ACC112 (cell line): ENCODE measurements around the gene PSMG2.
"Not testable (repeated sequence)": the region's sequence is repeated elsewhere in the genome, so short reads cannot be mapped to it uniquely, and the experiment has no call there.

Source experiments
- H2AFZ ChIP-seq: fragments of 200-600 bp; sonication (generic); one replicate; pipeline ENCODE4 v1.6.0; 2017; ENCODE audit warnings: antibody characterized with exemption, low read length; ENCODE audit not compliant: unreplicated experiment
- H3K27ac ChIP-seq: fragments of 200-600 bp; sonication (generic); 2 replicates; pipeline ENCODE4 v1.5.1; 2014; ENCODE audit warnings: low read depth, mild to moderate bottlenecking, antibody characterized with exemption, low read length, moderate library complexity
- H3K27me3 ChIP-seq: fragments of 200-600 bp; sonication (generic); 2 replicates; pipeline ENCODE4 v1.6.1; 2014; ENCODE audit warnings: mild to moderate bottlenecking, antibody characterized with exemption, low read length, moderate library complexity, mixed read lengths; ENCODE audit not compliant: insufficient read depth
- H3K36me3 ChIP-seq: fragments of 200-600 bp; sonication (generic); 2 replicates; pipeline ENCODE4 v1.6.1; 2016; ENCODE audit warnings: mild to moderate bottlenecking, antibody characterized with exemption, low read length, moderate library complexity, mixed read lengths; ENCODE audit not compliant: insufficient read depth
- H3K4me1 ChIP-seq: fragments of 200-600 bp; sonication (generic); one replicate; pipeline ENCODE4 v1.6.1; 2016; ENCODE audit warnings: low read length, mixed read lengths; ENCODE audit not compliant: insufficient read depth, unreplicated experiment, control insufficient read depth
- H3K4me3 ChIP-seq: fragments of 200-600 bp; sonication (generic); 2 replicates; pipeline ENCODE4 v1.5.1; 2014; ENCODE audit warnings: mild to moderate bottlenecking, low read depth, low read length
- H3K79me2 ChIP-seq: fragments of 200-600 bp; sonication (generic); one replicate; pipeline ENCODE4 v1.6.0; 2016; ENCODE audit warnings: low read length; ENCODE audit not compliant: control insufficient read depth, unreplicated experiment, insufficient read depth

The PSMG2 gene

GRCh38 chr18:12750076-12750714 is 47.4 kb downstream of the PSMG2 start:
- H3K36me3 ChIP-seq: no peaks in the 10 kb centered on the region
- H3K4me1 ChIP-seq: peaks cover 27% of the 10 kb centered on the region
- H3K27me3 ChIP-seq: no peaks in the 10 kb centered on the region
- no peak overlapping the region for H3K27ac ChIP-seq
- no peaks in the 10 kb centered on the region for H3K79me2 ChIP-seq
- H2AFZ ChIP-seq: no peak overlapping the region
- H3K4me3 ChIP-seq: no peak overlapping the region

GRCh38 chr18:12750715-12751502 is 48.1 kb downstream of the PSMG2 start:
- H3K4me1 ChIP-seq: peaks cover 27% of the 10 kb centered on the region
- no peak overlapping the region for H3K4me3 ChIP-seq
- no peaks in the 10 kb centered on the region for H3K79me2 ChIP-seq
- no peaks in the 10 kb centered on the region for H3K27me3 ChIP-seq
- H2AFZ ChIP-seq: no peak overlapping the region
- H3K36me3 ChIP-seq: no peaks in the 10 kb centered on the region
- no peak overlapping the region for H3K27ac ChIP-seq

- no peaks in the 10 kb centered on the region for H3K27me3 ChIP-seq
- peaks cover 27% of the 10 kb centered on the region for H3K4me1 ChIP-seq
- no peaks in the 10 kb centered on the region for H3K36me3 ChIP-seq
- no peak overlapping the region for H2AFZ ChIP-seq
- H3K27ac ChIP-seq: no peak overlapping the region
- H3K79me2 ChIP-seq: no peaks in the 10 kb centered on the region
- no peak overlapping the region for H3K4me3 ChIP-seq
These were observed 48.7 kb downstream of the PSMG2 start for GRCh38 chr18:12751503-12751884.

GRCh38 chr18:12751891-12752290 is 49.0 kb downstream of the PSMG2 start:
- Histone ChIP-seq H3K27me3 (no peaks in the 10 kb centered on the region), H3K4me1 (peaks cover 27% of the 10 kb centered on the region), H3K27ac (no peak overlapping the region)

GRCh38 chr18:12754511-12754910 is 51.7 kb downstream of the PSMG2 start:
- H2AFZ ChIP-seq: no peak overlapping the region
- H3K79me2 ChIP-seq: no peaks in the 10 kb centered on the region
- no peaks in the 10 kb centered on the region for H3K27me3 ChIP-seq
- no peaks in the 10 kb centered on the region for H3K36me3 ChIP-seq
- H3K4me1 ChIP-seq: peaks cover 11% of the 10 kb centered on the region
- no peak overlapping the region for H3K4me3 ChIP-seq
- H3K27ac ChIP-seq: no peak overlapping the region

More at GRCh38 chr18:12751891-12752290, 49.0 kb downstream of the PSMG2 start:
- H2AFZ ChIP-seq: no peak overlapping the region
- H3K79me2 ChIP-seq: no peaks in the 10 kb centered on the region
- no peak overlapping the region for H3K4me3 ChIP-seq
- H3K36me3 ChIP-seq: no peaks in the 10 kb centered on the region

- H2AFZ ChIP-seq, H3K36me3 ChIP-seq, H3K27me3 ChIP-seq, H3K4me1 ChIP-seq, H3K79me2 ChIP-seq, H3K4me3 ChIP-seq, H3K27ac ChIP-seq: not testable (repeated sequence)
These were observed 52.8 kb downstream of the PSMG2 start for GRCh38 chr18:12755606-12756005.

- not testable (repeated sequence) for H2AFZ ChIP-seq, H3K79me2 ChIP-seq, H3K27ac ChIP-seq, H3K4me3 ChIP-seq, H3K27me3 ChIP-seq, H3K36me3 ChIP-seq, H3K4me1 ChIP-seq
These were observed 53.9 kb downstream of the PSMG2 start for GRCh38 chr18:12756619-12757239.

GRCh38 chr18:12758566-12758965 is 55.7 kb downstream of the PSMG2 start:
- H2AFZ ChIP-seq, H3K4me1 ChIP-seq, H3K27me3 ChIP-seq, H3K79me2 ChIP-seq, H3K4me3 ChIP-seq, H3K27ac ChIP-seq, H3K36me3 ChIP-seq: not testable (repeated sequence)

GRCh38 chr18:12765126-12765525 is 62.3 kb downstream of the PSMG2 start:
- no peak overlapping the region for H3K4me3 ChIP-seq
- H3K36me3 ChIP-seq: no peaks in the 10 kb centered on the region
- no peak overlapping the region for H3K27ac ChIP-seq
- H2AFZ ChIP-seq: no peak overlapping the region
- no peaks in the 10 kb centered on the region for H3K79me2 ChIP-seq
- peaks cover 7% of the 10 kb centered on the region for H3K4me1 ChIP-seq
- H3K27me3 ChIP-seq: no peaks in the 10 kb centered on the region

- no peaks in the 10 kb centered on the region for H3K79me2 ChIP-seq
- H2AFZ ChIP-seq: no peak overlapping the region
- H3K4me3 ChIP-seq: no peak overlapping the region
- no peaks in the 10 kb centered on the region for H3K36me3 ChIP-seq
- peaks cover 7% of the 10 kb centered on the region for H3K4me1 ChIP-seq
- no peak overlapping the region for H3K27ac ChIP-seq
- no peaks in the 10 kb centered on the region for H3K27me3 ChIP-seq
These were observed 62.7 kb downstream of the PSMG2 start for GRCh38 chr18:12765586-12765985.

- Histone ChIP-seq H2AFZ (no peak overlapping the region), H3K27me3 (no peaks in the 10 kb centered on the region), H3K4me3 (no peak overlapping the region), H3K27ac (no peak overlapping the region), H3K79me2 (no peaks in the 10 kb centered on the region), H3K36me3 (no peaks in the 10 kb centered on the region), H3K4me1 (peaks cover 7% of the 10 kb centered on the region)
These were observed 64.2 kb downstream of the PSMG2 start for GRCh38 chr18:12766986-12767433.
